Right lobe of liver (tissue), 4 donors: ENCODE measurements around the gene NDUFS7.

Experiments
- CTCF ChIP-seq, 4 donors: fragments of 200-600 bp in 3 of 4; fragments of 450-650 bp in 1 of 4; IDR thresholded peaks; one replicate each; pipeline versions ENCODE4 v1.5.1 to v1.8.0; 2016 to 2022; ENCODE audit warnings: antibody characterized with exemption in 4 of 4, mild to moderate bottlenecking in 2 of 4
- POLR2A ChIP-seq: fragments of 450-650 bp; IDR thresholded peaks from one replicate; pipeline ENCODE4 v1.6.1; 2017; ENCODE audit warnings: antibody characterized with exemption, mild to moderate bottlenecking
- donor health status: DM: no; HTN: no; CAD: no.
- donor health status: DM: no; HTN: no; CAD: no.
- donor health status: DM: no; HTN: yes; CAD: no.

- TF ChIP-seq CTCF (IDR thresholded peaks at IDR 0.05), result no peak
- no peak for TF ChIP-seq POLR2A
These were observed 34.2 kb downstream of the NDUFS7 start for GRCh38 chr19:1417681-1418495.
